B cell (primary cell): ENCODE measurements around the gene YOD1. TPM values are rescaled to one million over a fixed set of nuclear protein-coding genes. Genes with fewer than 3 reads are reported as not detected.

Experiments
- ATAC-seq: fragments of 200-7000 bp; cut with Tn5 transposase; one replicate; pipeline ENCODE4 v1.10.0; 2021; ENCODE audit warnings: low read depth, mild to moderate bottlenecking, moderate number of reproducible peaks, moderate library complexity
- CTCF ChIA-PET: fragments of 350-600 bp; sonication (Branson Sonifier 250); formaldehyde crosslinking; loops from one replicate; lab custom pipeline; 2021; ENCODE audit warnings: antibody characterized with exemption, inconsistent platforms; lab: Charles Lee
- POLR2A ChIA-PET: fragments of 350-600 bp; sonication (Branson Sonifier 250); formaldehyde crosslinking; loops from one replicate; lab custom pipeline; 2021; ENCODE audit warnings: antibody characterized with exemption; lab: Charles Lee
- DNase-seq: peaks from one replicate; pipeline ENCODE4 v3.0.0; 2013
- H2AFZ ChIP-seq: 2 replicates; pipeline ENCODE4 v1.6.1; 2012; ENCODE audit warnings: mild to moderate bottlenecking, low read depth, low read length; ENCODE audit not compliant: insufficient read depth, poor library complexity, severe bottlenecking
- H3K27ac ChIP-seq, 2 donors: 1 replicate in 1 of 2; 2 replicates in 1 of 2; pipeline ENCODE4 v1.5.1; 2012 to 2013; ENCODE audit warnings: low read length in 2 of 2, mild to moderate bottlenecking in 2 of 2, moderate library complexity in 1 of 2
- H3K27me3 ChIP-seq, 4 experiments: fragments of 200-600 bp in 1 of 4; sonication (generic) in 1 of 4; replicated peaks in 1 of 4; 1 replicate in 2 of 4; 2 replicates in 2 of 4; pipeline versions ENCODE4 v1.6.1 to v1.7.0; 2013 to 2016; ENCODE audit warnings: low read length in 3 of 4, mild to moderate bottlenecking in 2 of 4, mixed read lengths in 1 of 4, moderate library complexity in 1 of 4; ENCODE audit not compliant: insufficient read depth in 4 of 4, control insufficient read depth in 3 of 4; ENCODE audit errors: control extremely low read depth in 1 of 4
- H3K36me3 ChIP-seq, 2 experiments: replicated peaks in 1 of 2; 1 replicate in 1 of 2; 2 replicates in 1 of 2; pipeline versions ENCODE4 v1.6.1 to v1.7.1; 2013; ENCODE audit warnings: low read length in 1 of 2; ENCODE audit not compliant: insufficient read depth in 2 of 2, control insufficient read depth in 1 of 2; ENCODE audit errors: control extremely low read depth in 1 of 2, extremely low read depth in 1 of 2
- H3K4me1 ChIP-seq, 2 donors: fragments of 200-600 bp in 1 of 2; sonication (generic) in 1 of 2; 1 replicate in 1 of 2; 2 replicates in 1 of 2; pipeline versions ENCODE4 v1.5.1 to v1.6.1; 2013 to 2017; ENCODE audit warnings: low read length in 2 of 2; ENCODE audit not compliant: control insufficient read depth in 2 of 2, insufficient read depth in 2 of 2
- H3K4me2 ChIP-seq: replicated peaks from 2 replicates; pipeline ENCODE3; 2012; ENCODE audit warnings: mild to moderate bottlenecking, low read depth, low read length; ENCODE audit not compliant: poor library complexity, severe bottlenecking
- H3K4me3 ChIP-seq, 5 experiments: fragments of 200-600 bp in 1 of 5; sonication (generic) in 1 of 5; 1 replicate in 3 of 5; 2 replicates in 2 of 5; pipeline versions ENCODE4 v1.5.1 to v1.7.0; 2011 to 2016; ENCODE audit warnings: low read length in 4 of 5, mild to moderate bottlenecking in 4 of 5, low read depth in 2 of 5, control low read depth in 1 of 5, moderate library complexity in 1 of 5; ENCODE audit not compliant: insufficient read depth in 1 of 5; ENCODE audit errors: control extremely low read depth in 1 of 5, extremely low read depth in 1 of 5
- H3K79me2 ChIP-seq: fragments of 200-600 bp; sonication (generic); one replicate; pipeline ENCODE4 v1.6.0; 2016; ENCODE audit warnings: low read length; ENCODE audit not compliant: control insufficient read depth, insufficient read depth
- H3K9ac ChIP-seq: fragments of 200-600 bp; sonication (generic); 2 replicates; pipeline ENCODE4 v1.6.1; 2017; ENCODE audit warnings: mild to moderate bottlenecking, low read length, moderate library complexity
- H3K9me3 ChIP-seq, 3 donors: one replicate each; pipeline versions ENCODE4 v1.6.1 to v1.7.1; 2013; ENCODE audit warnings: low read length in 2 of 3; ENCODE audit not compliant: control insufficient read depth in 2 of 3, insufficient read depth in 1 of 3; ENCODE audit errors: control extremely low read depth in 1 of 3
- H4K20me1 ChIP-seq: 2 replicates; pipeline ENCODE4 v1.6.0; 2012; ENCODE audit warnings: mild to moderate bottlenecking, low read length; ENCODE audit not compliant: insufficient read depth, control insufficient read depth, poor library complexity, severe bottlenecking
- H3K27ac Mint-ChIP-seq: one replicate; pipeline ENCODE4 v1.8.0; 2021; ENCODE audit warnings: mixed read lengths
- H3K27me3 Mint-ChIP-seq: one replicate; pipeline ENCODE4 v1.8.0; 2021; ENCODE audit warnings: mixed read lengths
- H3K4me1 Mint-ChIP-seq: one replicate; pipeline ENCODE4 v1.8.0; 2021; ENCODE audit warnings: mixed read lengths
- H3K4me3 Mint-ChIP-seq: one replicate; pipeline ENCODE4 v1.8.0; 2021; ENCODE audit warnings: mixed read lengths
- H3K9me3 Mint-ChIP-seq: one replicate; pipeline ENCODE4 v1.8.0; 2022; ENCODE audit warnings: mixed read lengths; ENCODE audit not compliant: insufficient read depth
- EZH2 ChIP-seq: IDR thresholded peaks from 2 replicates; pipeline ENCODE4 v1.6.1; 2012; ENCODE audit warnings: borderline replicate concordance, low read depth, mild to moderate bottlenecking, moderate library complexity, low read length; ENCODE audit not compliant: insufficient read depth, poor library complexity, severe bottlenecking
- WGBS: methylation state at CpG from one replicate; pipeline ENCODE4 v1.1.5; 2013; ENCODE audit warnings: missing lambda C conversion rate; ENCODE audit not compliant: insufficient coverage; 5-methylcytosine and 5-hydroxymethylcytosine counted together
- intact Hi-C: fragments of 100-400 bp; cut with micrococcal nuclease; formaldehyde crosslinking; loops from one replicate; pipeline ENCODE4 v1.10.0; 2022
- polyA plus RNA-seq: library from polyadenylated mRNA; depleted of rRNA; stranded (reverse); fragments of >200 nt; gene quantifications from 2 replicates; pipeline ENCODE4 v1.2.3, GENCODE V29; 2012
- total RNA-seq, 2 donors: library from RNA; stranded (reverse); fragments of 120-200 nt in 1 of 2; gene quantifications; 1 replicate in 1 of 2; 2 replicates in 1 of 2; pipeline versions ENCODE4 v1.2.3 to v1.2.4, GENCODE V29; 2013 to 2022
- TF ChIP-seq, protein P1 (sequence below): fragments of 200-600 bp; IDR thresholded peaks from one replicate; pipeline ENCODE4 v1.8.0; 2022; ENCODE audit warnings: antibody characterized with exemption, mild to moderate bottlenecking

The YOD1 gene
- total and polyA plus RNA-seq, 2 donors (not counting 1 experiment from before 2014, with no cell fraction given): 2.3 to 9.4 TPM

DNA sequence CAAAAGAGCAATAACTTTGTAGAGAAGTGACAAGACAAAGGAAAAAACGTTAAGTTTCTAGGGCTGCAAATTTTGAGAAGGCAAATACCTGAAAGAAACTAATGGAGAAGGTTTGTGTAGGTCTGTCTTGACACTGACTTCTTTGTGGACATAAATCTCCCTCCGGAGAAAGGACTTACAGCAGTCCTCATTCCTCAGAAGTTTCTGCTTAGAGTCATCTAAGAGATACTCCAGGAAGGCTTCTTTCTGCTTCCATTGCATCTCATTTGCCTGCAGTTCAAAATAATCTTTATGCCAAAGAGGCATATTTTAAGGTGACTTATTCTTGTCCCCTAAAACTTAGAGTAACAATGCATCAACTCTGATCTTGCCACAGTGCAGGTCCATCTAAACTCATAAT is 33.2 kb upstream of the YOD1 start:
- WGBS: 71% methylated on average over 1 of the region's 2 CpGs
- Histone ChIP-seq H3K9me3 (no peaks in the 10 kb centered on the region), H3K36me3 (peaks cover 0 to 2% of the 10 kb centered on the region in 2 experiments), H3K79me2 (no peaks in the 10 kb centered on the region), H3K9ac (no peak overlapping the region), H3K4me1 (peaks cover 9 to 12% of the 10 kb centered on the region in 2 donors), H3K27ac (no peak overlapping the region), H4K20me1 (no peaks in the 10 kb centered on the region), H3K27me3 (no peaks in the 10 kb centered on the region), H3K4me2 (no peak overlapping the region), H2AFZ (no peak overlapping the region), H3K4me3 (no peak overlapping the region)
- Mint-ChIP-seq H3K4me3 (no peak overlapping the region), H3K9me3 (no peaks in the 10 kb centered on the region), H3K27me3 (no peaks in the 10 kb centered on the region), H3K4me1 (peaks cover 9% of the 10 kb centered on the region), H3K27ac (no peak overlapping the region)
- no peak for TF ChIP-seq EZH2
- TF ChIP-seq, protein P1, sequence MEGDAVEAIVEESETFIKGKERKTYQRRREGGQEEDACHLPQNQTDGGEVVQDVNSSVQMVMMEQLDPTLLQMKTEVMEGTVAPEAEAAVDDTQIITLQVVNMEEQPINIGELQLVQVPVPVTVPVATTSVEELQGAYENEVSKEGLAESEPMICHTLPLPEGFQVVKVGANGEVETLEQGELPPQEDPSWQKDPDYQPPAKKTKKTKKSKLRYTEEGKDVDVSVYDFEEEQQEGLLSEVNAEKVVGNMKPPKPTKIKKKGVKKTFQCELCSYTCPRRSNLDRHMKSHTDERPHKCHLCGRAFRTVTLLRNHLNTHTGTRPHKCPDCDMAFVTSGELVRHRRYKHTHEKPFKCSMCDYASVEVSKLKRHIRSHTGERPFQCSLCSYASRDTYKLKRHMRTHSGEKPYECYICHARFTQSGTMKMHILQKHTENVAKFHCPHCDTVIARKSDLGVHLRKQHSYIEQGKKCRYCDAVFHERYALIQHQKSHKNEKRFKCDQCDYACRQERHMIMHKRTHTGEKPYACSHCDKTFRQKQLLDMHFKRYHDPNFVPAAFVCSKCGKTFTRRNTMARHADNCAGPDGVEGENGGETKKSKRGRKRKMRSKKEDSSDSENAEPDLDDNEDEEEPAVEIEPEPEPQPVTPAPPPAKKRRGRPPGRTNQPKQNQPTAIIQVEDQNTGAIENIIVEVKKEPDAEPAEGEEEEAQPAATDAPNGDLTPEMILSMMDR: no peak
- DNase-seq (no peak), ATAC-seq (no peak)
- ChIA-PET POLR2A (interaction anchor here (1.1 kb wide), 1 partner anchor 238 kb away, joined by 3 read pairs; the partner anchor contains the start of gene CD55), CTCF (interaction anchor here (0.6 to 13.0 kb wide), 33 partner anchors 9 to 437 kb away, joined by 3 to 209 read pairs (median 6); partner anchors contain the start of genes CD55, CR1, CR2 and PFKFB2)
- intact Hi-C loops: loop anchor here (1.0 to 5.0 kb wide), 3 partner anchors 253 to 415 kb away; no protein-coding TSS in a partner anchor

DNA sequence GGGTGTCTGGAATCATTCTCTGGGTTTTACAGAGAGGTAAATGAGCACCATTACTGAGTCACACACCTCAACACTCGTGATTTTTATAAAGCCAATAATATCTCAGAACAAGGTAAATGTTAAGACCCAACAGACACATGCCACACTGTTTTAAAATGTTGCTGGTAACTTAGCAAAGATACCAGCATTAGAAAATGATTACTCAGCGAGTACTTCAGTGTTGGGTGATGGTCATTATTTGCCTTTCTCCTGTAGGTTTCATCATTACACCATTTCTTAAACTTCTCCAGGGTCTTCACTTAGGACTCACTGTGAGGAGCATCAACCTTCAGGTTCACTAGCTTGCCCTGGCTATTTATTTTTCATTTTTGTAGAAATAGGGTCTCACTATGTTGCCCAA is 30.8 kb upstream of the YOD1 start:
- H3K4me1 ChIP-seq: peaks cover 3 to 5% of the 10 kb centered on the region in 2 donors
- Mint-ChIP-seq H3K27me3 (no peaks in the 10 kb centered on the region), H3K9me3 (no peaks in the 10 kb centered on the region), H3K4me1 (peaks cover 9% of the 10 kb centered on the region), H3K4me3 (no peak overlapping the region), H3K27ac (no peak overlapping the region)
- H3K4me3 ChIP-seq: no peak overlapping the region
- no peaks in the 10 kb centered on the region for H4K20me1 ChIP-seq
- peaks cover 0 to 3% of the 10 kb centered on the region in 2 experiments for H3K36me3 ChIP-seq
- no peak for ATAC-seq
- POLR2A ChIA-PET: no interaction called here
- H3K9ac ChIP-seq: no peak overlapping the region
- DNase-seq: no peak
- no peak overlapping the region for H2AFZ ChIP-seq
- no CpG with 5 or more reads among the region's 2 CpGs for WGBS
- no peak for TF ChIP-seq EZH2
- TF ChIP-seq, protein P1: no peak
- intact Hi-C loops: loop anchor here (5.0 kb wide), 1 partner anchor 255 kb away; no protein-coding TSS in a partner anchor
- H3K4me2 ChIP-seq: no peak overlapping the region
- CTCF ChIA-PET: interaction anchor here (1.2 to 13.0 kb wide), 7 partner anchors 11 to 419 kb away, joined by 4 to 209 read pairs (median 25); partner anchors contain the start of genes CR1, CR2, PFKFB2 and YOD1
- no peaks in the 10 kb centered on the region for H3K79me2 ChIP-seq
- no peak overlapping the region for H3K27ac ChIP-seq
- H3K9me3 ChIP-seq: no peaks in the 10 kb centered on the region
- H3K27me3 ChIP-seq: no peaks in the 10 kb centered on the region
